Measurements from ENCODE around the gene AUH. TPM values are rescaled to one million over a fixed set of nuclear protein-coding genes. Genes with fewer than 3 reads are reported as not detected.

AUH gene
- total RNA-seq, 1 experiment from 2014 or later = 15.1 TPM

DNA sequence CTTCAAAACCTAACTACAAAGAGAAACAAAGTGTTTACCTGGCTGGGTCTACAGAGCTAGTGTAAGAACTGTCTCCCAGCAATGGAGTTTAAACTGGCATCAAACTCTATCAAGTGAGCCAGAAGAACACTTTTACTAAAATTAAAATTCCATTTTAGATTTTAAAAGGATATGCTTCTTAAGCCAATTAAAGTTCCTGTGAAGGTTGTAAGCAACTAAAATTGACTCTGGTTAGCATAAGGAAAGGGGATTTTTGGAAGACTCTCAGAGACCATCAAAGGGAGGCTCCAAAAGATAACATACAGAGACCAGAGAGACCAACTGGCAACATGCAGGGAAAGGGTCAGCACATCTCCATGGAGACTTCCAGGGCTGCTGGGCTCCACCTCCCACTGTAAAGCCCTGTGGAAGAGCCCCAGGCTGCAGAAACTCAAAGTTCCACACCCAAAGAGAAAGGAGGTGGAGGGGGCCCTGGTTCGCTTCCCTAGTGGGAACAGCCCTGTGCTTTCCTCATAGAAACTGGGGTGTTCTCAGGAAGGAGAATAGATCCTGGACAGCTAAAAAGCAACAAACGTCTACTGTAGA is 91.7 kb downstream of the AUH start:
- DNase-seq (ENCODE audit: low spot score) = no peak
- in situ Hi-C loops (cut with HindIII; ENCODE audit: low sequenced_read_pairs) = no loop called here

DNA sequence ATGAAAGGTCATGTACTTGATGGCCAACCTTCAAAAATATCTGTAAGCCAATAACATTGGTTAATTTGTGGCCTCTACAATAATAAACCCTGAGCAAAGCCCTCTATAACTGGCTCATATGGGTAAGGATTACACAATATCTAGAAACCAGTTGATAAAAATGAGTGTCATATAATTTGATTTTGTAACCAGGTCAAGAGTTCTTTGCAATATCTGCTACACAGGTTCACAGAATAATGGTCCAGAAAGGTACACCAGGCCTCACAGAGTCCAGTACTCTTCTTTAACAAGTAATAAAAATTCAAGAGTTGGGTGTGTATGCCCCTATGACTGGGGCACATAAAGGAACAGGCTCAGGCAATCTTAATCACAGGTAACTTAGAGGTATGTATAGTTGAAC is 95.3 kb downstream of the AUH start:
- in situ Hi-C loops (cut with HindIII; ENCODE audit: low sequenced_read_pairs) = no loop called here

DNA sequence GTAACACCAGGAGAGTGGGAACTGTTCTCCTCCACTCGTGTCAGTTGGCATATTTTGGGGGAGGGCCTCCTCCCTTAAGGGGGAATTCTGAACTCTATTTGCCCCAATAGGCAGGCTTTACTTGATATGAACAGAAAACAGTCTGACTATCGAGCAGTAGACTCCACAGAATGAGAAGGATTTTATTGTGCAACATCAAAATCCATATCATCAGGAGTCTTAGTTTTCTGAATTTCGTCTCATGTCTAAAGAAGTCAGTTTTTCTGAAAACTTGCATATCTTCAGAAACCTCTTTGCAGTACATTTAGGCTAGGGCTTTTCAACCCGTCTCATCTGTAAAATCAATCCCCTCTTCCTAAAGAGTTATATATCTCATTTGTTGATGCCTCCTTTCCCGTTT is 96.2 kb downstream of the AUH start:
- no peak for DNase-seq (ENCODE audit: low spot score)
- in situ Hi-C loops (cut with HindIII; ENCODE audit: low sequenced_read_pairs) = no loop called here

More for the DNA sequence above, 95.3 kb downstream of the AUH start:
- no peak for DNase-seq (ENCODE audit: low spot score)

DNA sequence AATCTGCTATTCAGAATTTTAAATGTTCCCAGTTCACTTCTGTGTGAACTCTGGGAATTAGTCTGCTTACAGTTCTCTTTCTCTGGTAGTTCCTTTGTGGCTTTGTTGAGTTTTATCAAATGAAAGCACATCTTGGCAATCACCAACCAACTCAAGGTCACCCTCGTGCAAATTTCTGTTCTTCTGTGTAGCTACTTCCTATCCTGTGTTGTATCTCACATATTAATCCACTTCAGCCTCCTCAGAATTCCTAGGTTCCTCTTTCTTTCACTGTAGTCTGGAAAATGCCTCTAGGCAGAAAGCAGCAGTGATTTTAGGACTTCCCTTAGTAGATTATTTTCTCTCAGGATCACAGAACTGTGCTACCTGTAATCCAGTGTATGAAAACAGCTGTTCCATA is 100.3 kb downstream of the AUH start:
- in situ Hi-C loops (cut with HindIII; ENCODE audit: low sequenced_read_pairs) = no loop called here

DNA sequence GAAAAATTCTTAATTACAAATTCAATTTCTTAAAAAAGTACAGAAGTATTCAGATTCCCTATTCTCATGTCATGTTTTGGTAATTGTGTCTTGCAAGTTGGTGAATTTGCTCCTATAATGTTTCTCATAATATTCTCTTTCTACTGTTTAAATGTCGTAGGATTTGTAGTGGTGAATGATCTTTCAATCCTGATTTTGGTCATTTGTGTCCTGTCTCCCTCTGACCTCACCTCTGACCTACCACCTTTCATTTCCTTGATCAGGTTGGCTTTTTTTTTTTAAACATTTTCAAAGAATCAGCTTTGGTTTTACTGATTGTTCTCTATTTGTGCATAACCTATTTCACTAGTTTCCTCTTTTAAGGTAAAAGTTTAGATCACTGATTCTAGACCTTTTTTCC is 102.6 kb downstream of the AUH start:
- DNase-seq (ENCODE audit: low spot score) = no peak
- in situ Hi-C loops (cut with HindIII; ENCODE audit: low sequenced_read_pairs) = no loop called here

More for the DNA sequence above, 100.3 kb downstream of the AUH start:
- no peak for DNase-seq (ENCODE audit: low spot score)

DNA sequence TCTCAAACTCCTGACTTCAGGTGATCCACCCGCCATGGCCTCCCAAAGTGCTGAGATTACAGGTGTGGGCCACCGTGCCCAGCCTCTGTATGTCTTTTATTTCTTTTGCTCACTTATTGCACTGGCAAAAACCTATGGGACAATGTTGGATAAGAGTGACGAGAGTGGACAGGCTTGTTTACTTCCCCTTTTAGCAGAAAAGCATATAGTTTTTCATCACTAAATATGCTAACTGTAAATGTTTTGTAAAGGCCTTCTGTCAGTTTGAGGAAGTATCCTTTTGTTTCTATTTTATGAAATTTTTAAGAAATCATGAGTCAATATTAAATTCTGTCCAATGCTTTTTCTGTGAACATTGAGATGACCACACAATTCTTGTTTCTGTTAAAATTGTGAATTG is 103.3 kb downstream of the AUH start:
- in situ Hi-C loops (cut with HindIII; ENCODE audit: low sequenced_read_pairs) = no loop called here
- DNase-seq (ENCODE audit: low spot score) = no peak

DNA sequence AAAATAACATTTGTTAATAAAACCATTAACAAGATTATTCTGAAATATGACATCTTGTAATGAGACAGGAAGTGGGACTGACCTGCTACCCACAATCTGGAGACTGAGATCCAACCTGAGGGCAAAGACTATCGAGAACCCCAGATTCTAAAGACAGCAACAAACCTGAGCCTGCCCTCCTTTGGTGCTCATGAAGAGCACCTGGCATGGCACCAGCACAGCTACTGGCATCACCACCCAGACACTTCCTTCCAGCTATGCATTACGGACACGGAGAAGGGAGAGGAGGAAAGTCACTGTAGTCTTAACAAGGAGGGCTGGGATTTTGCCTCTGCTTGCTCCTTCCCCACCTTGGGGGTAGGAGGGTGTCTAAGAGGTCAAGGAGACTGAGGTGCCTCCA is 105.5 kb downstream of the AUH start:
- in situ Hi-C loops (cut with HindIII; ENCODE audit: low sequenced_read_pairs) = no loop called here
- peak; percentile 52 for DNase-seq (ENCODE audit: low spot score)

DNA sequence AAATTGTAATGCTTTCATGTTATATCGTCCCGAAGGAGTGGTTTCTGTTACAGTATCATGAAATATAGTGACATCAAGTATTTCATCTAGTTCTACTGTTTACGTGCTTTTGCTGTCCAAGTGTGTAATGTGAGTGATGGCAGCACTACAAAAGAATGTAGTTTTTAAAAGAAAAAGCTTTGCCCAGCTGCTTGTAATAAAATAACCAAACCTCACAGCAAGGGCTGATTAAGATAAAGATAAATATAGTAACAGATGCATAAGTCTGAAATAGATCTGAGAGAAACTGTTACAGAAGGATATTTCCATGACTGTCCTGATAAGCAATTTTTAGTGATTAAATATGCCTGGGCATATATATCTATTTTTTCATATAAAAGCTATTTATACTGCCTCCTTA is 106.4 kb downstream of the AUH start:
- in situ Hi-C loops (cut with HindIII; ENCODE audit: low sequenced_read_pairs) = no loop called here

DNA sequence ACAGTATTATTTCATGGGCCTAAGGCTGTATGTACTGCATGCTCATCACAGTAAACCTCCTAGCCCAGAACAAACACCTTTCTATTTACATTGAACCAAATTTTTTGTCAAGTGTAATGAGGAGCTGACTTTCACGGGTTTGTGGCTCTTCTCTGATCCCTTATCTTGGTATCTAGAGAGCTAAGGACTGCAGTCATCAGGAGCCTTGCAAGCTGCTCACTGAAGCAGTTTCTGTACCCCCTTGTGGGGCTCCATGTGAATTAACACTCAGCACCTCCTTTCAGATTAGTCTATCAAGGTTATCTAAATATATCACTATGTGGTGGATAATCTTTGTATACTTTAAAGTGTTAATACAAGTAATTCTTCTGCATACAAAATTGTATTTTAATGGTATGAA is 108.2 kb downstream of the AUH start:
- in situ Hi-C loops (cut with HindIII; ENCODE audit: low sequenced_read_pairs) = no loop called here
- no peak for DNase-seq (ENCODE audit: low spot score)

More for the DNA sequence above, 106.4 kb downstream of the AUH start:
- DNase-seq (ENCODE audit: low spot score) = no peak

DNA sequence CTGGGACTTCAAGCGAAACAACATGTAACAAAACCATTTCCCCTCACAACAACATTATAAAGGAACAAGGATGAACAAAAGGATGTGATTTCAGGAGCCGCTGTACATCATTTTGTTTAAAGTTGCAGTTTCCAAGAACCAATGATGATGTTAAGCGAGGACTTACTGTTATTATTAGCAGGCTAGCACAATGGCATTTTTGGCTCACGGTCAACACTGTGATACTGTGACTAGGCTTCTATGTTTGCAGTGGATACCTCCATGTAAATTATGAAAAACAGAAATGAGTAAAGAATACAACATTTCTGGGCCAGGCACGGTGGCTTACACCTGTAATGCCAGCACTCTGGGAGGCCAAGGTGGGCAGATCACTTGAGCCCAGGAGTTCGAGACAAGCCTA is 113.0 kb downstream of the AUH start:
- DNase-seq (ENCODE audit: low spot score) = no peak
- in situ Hi-C loops (cut with HindIII; ENCODE audit: low sequenced_read_pairs) = no loop called here

DNA sequence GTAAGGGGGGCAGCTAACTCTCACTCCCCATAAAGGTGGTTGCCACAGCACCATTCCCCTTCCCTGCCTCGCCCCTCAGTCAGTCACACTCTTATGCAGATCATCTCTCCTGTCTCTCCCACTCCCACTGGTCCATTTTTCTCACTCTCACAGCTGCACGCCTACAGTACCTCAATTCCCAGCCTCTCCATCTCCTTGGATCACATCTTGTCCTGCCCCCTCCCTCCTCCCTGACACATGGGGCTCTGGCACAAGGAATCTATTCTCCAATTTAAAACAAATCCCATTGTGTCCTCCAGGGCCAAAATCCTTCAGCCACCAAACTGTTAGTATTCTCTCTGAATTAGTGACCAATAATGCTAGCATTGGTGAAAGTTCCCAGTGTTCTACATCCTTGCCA is 114.4 kb downstream of the AUH start:
- in situ Hi-C loops (cut with HindIII; ENCODE audit: low sequenced_read_pairs) = no loop called here

DNA sequence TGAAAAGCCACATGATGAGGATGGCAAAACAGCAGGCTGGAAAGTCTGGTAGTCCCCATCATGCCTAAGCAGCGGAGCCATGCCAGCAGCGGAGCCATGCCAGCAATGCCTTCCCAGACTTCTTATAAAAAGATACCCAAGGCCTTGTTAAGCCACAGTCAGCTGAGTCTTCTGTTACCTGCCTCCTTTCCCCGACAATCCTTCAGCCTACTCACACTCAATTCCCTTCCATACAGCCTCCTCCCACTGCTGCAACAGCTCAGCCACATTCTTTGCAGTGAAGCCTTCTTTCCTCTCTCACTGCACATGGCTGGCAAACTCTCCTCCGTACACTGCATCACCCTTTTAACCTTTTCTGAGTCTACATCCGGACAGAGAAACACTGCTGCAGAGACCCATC is 114.9 kb downstream of the AUH start:
- in situ Hi-C loops (cut with HindIII; ENCODE audit: low sequenced_read_pairs) = no loop called here
- peak; percentile 17 for DNase-seq (ENCODE audit: low spot score)

More for the DNA sequence above, 114.4 kb downstream of the AUH start:
- DNase-seq (ENCODE audit: low spot score) = no peak

DNA sequence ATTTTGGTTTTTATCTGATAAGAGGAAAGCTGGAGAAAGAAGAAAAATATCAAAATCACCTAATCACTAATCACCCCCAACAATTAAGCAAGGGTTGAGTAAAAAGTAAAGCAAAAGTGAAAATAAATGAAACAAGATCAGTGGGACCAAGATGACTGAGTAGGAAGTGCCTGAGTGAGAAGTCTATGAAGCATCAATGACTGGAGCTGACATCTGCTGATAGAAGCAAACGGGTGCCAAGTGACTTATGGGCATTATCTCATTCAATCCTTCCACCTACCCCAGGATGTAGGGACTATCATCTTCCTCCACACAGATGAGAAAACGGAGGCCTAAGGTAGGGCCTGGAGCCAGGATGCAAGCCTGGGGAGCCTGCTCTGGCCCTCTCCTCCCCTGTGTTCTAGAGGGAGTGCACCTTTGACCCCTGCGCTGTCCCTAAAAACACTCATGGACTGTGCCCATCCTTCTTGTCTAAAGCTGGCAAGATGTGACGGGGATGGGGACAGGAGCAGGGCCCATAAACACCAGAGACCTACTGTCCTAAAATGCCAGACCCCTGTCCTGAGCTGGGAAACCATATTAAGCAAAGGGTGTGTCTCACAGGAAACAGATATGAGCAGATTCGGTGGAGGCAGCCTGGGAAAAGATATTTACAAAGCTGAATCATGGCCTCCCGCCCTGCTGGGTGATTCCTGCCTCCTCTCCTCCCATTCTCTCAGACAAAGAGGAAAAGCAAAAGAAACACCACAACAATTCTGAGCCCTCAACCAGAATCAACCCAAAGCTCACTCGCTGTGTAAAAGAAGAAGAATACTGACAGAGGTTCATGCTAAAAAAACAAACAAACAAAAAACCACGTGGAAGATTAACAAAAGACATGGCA is 116.0 kb downstream of the AUH start:
- in situ Hi-C loops (cut with HindIII; ENCODE audit: low sequenced_read_pairs) = no loop called here
- DNase-seq (ENCODE audit: low spot score) = no peak

DNA sequence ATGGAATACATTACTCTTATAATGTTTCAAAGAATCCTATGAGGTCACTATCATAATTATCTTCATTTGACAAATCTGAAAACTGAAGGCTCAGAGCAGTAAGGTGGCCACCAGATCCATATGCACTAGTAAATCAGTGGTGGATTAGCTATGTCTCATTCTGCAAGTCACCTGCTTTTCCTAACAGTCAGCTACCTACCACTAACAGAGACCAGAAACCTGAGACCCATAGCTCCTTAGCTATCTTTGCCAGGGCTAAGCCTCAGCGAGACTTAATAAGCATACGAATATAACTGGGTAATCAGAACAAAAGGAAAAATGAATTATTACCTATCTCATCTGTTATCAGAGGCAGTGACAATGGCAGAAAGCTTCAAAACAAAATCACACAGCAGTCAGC is 118.7 kb downstream of the AUH start:
- in situ Hi-C loops (cut with HindIII; ENCODE audit: low sequenced_read_pairs) = no loop called here
- DNase-seq (ENCODE audit: low spot score) = no peak

DNA sequence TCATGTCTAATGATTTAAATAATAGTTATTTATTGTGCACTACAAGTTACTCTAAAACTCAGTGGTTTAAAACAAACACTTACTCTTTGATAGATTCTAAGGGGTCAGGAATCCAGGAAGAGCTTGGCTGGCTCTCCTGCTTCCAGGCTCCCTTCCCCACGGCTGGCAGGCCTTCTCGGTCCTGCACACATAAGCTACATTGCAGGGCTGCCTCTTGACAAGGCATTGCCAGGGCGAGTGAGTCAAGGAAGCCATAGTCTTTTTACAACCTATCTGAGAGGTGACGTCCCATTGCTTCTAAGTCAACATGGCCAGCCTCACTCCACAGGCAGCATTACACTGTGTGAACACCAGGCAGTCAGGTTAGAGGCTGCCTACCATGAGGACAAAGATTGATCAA is 119.8 kb downstream of the AUH start:
- in situ Hi-C loops (cut with HindIII; ENCODE audit: low sequenced_read_pairs) = no loop called here
- no peak for DNase-seq (ENCODE audit: low spot score)

DNA sequence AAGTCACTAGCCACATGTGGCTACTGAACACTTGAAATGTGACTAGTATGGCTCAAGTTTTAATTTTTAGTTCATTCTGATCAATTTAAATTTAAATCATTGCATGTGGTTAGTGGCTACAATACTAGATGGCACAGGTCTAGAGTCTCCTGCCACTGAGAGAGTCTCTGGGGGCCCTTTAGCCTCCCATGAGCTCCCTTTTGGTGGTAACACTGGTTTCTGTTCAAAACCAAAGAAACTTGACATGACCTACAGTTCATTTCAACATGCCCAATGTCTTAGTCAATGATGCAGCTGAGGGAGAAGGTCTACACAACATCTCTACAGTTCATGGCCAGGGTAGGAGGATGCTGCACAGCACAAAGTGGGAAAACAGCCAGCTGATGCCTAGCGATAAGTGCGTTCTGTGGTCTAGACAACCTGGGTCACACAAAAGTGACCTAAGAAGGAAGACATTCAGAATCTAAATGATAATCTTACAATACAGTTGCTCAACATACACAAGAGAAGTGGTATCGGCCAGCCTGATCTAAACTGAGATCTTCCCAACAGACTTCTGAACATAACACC is 121.0 kb downstream of the AUH start:
- no peak for DNase-seq (ENCODE audit: low spot score)
- in situ Hi-C loops (cut with HindIII; ENCODE audit: low sequenced_read_pairs) = no loop called here

DNA sequence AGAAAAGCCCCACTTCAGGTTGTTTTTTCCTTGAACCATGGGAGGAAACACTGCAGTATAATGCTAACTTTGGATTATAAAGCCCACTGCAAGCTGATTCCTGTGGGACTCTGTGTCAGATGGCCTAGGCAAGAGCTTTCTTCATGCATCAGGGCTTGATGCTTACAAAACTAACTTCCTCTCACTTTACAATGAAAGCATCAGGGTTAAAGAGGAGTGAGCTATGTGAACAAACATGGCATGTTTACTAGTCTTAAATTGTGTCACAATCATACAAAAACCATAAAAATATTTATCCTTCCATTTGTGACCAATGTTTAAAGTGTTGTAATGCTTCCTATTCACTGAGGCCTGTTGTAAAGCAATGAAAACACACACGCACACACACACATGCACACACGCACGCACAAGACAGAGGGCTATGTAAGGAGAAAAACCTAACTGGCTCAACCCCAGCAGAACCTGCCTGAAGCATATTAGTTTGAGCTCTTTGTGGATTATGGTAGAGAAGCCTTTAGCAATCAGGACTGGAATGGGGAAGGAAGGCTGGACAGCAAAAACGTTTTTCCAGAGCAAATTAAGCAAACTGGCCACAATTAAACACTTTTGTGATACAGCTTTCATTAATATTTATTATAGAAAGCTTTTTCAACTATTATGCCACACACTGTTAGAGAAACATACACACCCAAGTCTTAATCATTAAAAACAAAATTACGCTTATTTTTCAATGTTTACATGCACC is 122.2 kb downstream of the AUH start:
- in situ Hi-C loops (cut with HindIII; ENCODE audit: low sequenced_read_pairs) = no loop called here
- no peak for DNase-seq (ENCODE audit: low spot score)

DNA sequence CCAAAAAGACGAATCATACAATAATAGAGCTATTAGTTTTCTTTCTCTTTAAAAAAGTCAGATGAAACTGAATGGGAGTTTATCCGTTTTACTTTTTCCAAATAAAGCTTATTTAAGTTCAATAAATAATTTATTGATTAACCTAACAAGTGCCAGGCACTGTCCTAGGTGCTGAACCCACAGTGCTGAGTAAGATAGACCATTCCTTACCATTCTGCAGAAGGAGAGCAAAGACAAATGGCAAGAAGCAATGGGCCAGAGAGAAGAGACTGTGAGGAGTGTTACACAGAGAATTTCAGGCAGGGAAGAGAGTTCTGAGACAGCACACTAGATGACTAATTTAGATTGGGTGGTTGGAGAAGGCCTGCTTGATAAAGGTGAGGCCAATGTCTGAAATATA is 127.2 kb downstream of the AUH start:
- in situ Hi-C loops (cut with HindIII; ENCODE audit: low sequenced_read_pairs) = no loop called here
- no peak for DNase-seq (ENCODE audit: low spot score)

DNA sequence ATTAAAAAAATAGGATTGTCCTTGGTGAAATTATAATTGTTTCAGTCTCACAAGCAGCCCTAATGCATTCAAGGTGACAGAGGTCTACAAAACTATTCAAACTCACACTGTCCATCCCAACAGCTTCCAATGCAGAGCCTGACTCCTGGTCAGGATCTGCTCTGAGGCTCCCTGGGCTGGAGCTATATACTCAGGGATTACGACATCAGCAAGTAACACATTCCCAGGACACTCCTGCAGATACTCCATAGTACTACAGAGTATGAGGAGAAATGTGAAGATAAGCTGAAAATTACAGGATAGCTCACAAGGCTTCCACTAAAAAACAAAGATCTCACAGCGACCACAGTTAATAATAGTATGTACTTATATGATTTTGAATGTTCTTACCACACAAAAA is 130.1 kb downstream of the AUH start:
- in situ Hi-C loops (cut with HindIII; ENCODE audit: low sequenced_read_pairs) = no loop called here
- no peak for DNase-seq (ENCODE audit: low spot score)

DNA sequence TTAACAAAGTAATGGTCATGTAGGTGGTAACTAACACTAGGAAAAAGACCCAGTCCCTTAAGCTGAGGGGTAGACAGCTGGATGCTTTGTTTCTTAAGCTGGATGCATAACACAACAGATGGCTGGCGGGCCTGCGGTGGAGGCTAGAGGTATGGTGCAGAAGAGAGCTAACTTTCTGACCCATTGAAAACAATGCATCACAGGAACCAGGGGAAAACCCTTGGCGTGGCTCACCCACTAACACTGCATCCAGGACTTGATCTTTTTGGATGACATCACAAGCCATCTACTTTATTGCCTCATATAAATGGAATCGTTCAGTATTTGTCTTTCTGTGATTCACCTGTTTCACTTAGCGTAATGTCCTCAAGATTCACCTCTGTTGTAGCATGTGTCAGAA is 138.7 kb downstream of the AUH start:
- in situ Hi-C loops (cut with HindIII; ENCODE audit: low sequenced_read_pairs) = no loop called here
- DNase-seq (ENCODE audit: low spot score) = no peak
